PFSK-1 (cell line): ENCODE data around the gene PXDN.

Experiments
- FOXP2 ChIP-seq: optimal IDR thresholded peaks from 2 replicates; pipeline ENCODE3; 2011; ENCODE audit warnings: borderline replicate concordance, control low read depth, inconsistent platforms; ENCODE audit not compliant: insufficient read depth; ENCODE audit errors: extremely low read length, extremely low read depth
- POLR2AphosphoS5 ChIP-seq: IDR thresholded peaks from 2 replicates; pipeline ENCODE4 v1.6.1; 2012; ENCODE audit warnings: low read depth, mild to moderate bottlenecking, control low read depth, low read length, moderate library complexity
- SIN3A ChIP-seq: IDR thresholded peaks from 2 replicates; pipeline ENCODE4 v1.6.1; 2012; ENCODE audit warnings: mild to moderate bottlenecking, low read length, moderate library complexity, borderline replicate concordance; ENCODE audit not compliant: insufficient read depth
- TAF1 ChIP-seq: IDR thresholded peaks from 2 replicates; pipeline ENCODE4 v1.6.1; 2012; ENCODE audit warnings: low read length, control low read depth, borderline replicate concordance; ENCODE audit not compliant: insufficient read depth
- TF ChIP-seq, protein P1 (sequence below), 2 experiments: IDR thresholded peaks; 2 replicates each; pipeline versions ENCODE4 v1.6.1 to v1.8.0; 2011 to 2012; ENCODE audit warnings: low read depth in 2 of 2, low read length in 2 of 2, control low read depth in 1 of 2, inconsistent platforms in 1 of 2, mild to moderate bottlenecking in 1 of 2, moderate library complexity in 1 of 2; ENCODE audit not compliant: insufficient read depth in 1 of 2

PXDN gene

DNA sequence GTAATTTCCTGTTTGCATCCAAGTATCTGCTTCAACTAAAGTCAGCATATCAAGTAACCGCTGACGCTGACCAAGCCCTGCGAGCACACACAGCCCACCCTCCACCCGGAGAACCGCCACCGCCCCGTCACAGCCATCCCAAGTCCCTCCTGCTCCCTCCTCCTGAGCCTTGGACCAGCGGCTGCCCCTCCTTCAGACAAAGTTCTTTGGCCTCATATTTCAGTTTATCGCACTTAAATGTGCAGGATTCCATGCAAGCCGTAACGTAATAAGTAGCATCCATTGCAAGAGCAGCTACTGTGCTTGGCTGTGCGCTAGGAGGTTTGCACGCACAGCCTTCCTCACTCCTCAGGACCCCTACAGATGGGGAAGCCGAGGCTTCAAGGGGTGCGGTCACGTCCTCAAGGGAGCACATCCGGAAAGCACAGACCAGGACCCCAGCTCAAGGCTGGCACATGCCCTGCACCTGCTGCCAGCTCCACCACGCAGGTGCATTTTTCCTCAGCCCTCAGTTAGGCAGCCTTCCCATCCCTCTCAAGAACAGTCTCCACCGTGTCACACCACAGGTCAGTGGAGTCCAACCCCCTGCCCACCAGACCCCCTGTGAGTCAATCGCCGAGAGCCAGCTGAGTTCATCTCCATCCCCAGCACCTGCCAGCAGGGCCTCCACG is 17.1 kb downstream of the PXDN start:
- TF ChIP-seq FOXP2 = no peak
- TF ChIP-seq, protein P1, sequence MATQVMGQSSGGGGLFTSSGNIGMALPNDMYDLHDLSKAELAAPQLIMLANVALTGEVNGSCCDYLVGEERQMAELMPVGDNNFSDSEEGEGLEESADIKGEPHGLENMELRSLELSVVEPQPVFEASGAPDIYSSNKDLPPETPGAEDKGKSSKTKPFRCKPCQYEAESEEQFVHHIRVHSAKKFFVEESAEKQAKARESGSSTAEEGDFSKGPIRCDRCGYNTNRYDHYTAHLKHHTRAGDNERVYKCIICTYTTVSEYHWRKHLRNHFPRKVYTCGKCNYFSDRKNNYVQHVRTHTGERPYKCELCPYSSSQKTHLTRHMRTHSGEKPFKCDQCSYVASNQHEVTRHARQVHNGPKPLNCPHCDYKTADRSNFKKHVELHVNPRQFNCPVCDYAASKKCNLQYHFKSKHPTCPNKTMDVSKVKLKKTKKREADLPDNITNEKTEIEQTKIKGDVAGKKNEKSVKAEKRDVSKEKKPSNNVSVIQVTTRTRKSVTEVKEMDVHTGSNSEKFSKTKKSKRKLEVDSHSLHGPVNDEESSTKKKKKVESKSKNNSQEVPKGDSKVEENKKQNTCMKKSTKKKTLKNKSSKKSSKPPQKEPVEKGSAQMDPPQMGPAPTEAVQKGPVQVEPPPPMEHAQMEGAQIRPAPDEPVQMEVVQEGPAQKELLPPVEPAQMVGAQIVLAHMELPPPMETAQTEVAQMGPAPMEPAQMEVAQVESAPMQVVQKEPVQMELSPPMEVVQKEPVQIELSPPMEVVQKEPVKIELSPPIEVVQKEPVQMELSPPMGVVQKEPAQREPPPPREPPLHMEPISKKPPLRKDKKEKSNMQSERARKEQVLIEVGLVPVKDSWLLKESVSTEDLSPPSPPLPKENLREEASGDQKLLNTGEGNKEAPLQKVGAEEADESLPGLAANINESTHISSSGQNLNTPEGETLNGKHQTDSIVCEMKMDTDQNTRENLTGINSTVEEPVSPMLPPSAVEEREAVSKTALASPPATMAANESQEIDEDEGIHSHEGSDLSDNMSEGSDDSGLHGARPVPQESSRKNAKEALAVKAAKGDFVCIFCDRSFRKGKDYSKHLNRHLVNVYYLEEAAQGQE (IDR thresholded peaks at IDR 0.05; ENCODE audit: insufficient read depth in 1 of 2, low read depth in 2 of 2, low read length in 2 of 2) = no peak
- TF ChIP-seq TAF1 = peak; percentile 60; the same call in 1 of the 2 replicates
- 0 out of 2 replicates have a peak, but pooled peaks have one; percentile 37 for TF ChIP-seq SIN3A
- TF ChIP-seq POLR2AphosphoS5 = peak; percentile 85

DNA sequence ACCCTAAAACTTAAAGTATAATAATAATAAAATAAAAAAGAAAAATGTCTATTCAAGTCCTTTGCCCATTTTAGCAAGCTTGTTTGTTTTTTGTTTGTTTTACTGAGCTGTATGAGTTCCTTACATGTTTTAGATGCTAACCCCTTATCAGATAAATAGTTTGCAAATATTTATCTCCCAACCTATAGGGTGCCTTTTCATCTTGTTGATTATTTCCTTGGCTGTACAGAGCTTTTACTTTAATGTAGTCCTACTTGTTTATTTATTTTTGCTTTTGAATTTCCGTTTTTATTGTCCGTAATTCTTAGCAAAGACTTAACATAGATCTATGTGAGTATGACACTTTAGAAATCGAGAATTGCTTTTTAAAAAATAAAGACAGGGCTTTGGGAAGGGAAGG is 17.8 kb downstream of the PXDN start:
- no peak for TF ChIP-seq POLR2AphosphoS5
- TF ChIP-seq, protein P1 (IDR thresholded peaks at IDR 0.05; ENCODE audit: insufficient read depth in 1 of 2, low read depth in 2 of 2, low read length in 2 of 2) = no peak
- no peak for TF ChIP-seq TAF1
- TF ChIP-seq SIN3A = no peak
- TF ChIP-seq FOXP2 = no peak

GRCh38 chr2:1723397-1724042 is 20.8 kb downstream of the PXDN start:
- TF ChIP-seq SIN3A = peak; percentile 84; the same call in 1 of the 2 replicates
- TF ChIP-seq, protein P1 (IDR thresholded peaks at IDR 0.05; ENCODE audit: insufficient read depth in 1 of 2, low read depth in 2 of 2, low read length in 2 of 2) = no peak
- no peak for TF ChIP-seq FOXP2
- TF ChIP-seq TAF1 = 0 out of 2 replicates have a peak, but pooled peaks have one; percentile 67
- TF ChIP-seq POLR2AphosphoS5 = peak; percentile 83

- TF ChIP-seq TAF1 (peak; percentile 92; the same call in 1 of the 2 replicates), SIN3A (no peak), POLR2AphosphoS5 (peak; percentile 89)
- TF ChIP-seq, protein P1 (IDR thresholded peaks at IDR 0.05; ENCODE audit: insufficient read depth in 1 of 2, low read depth in 2 of 2, low read length in 2 of 2) = no peak
Measured at GRCh38 chr2:1722692-1723091, 21.6 kb downstream of the PXDN start.
